SH-SY5Y (cell line): Measurements from ENCODE around the gene BPI.

Experiments
- GATA2 ChIP-seq: IDR thresholded peaks from 2 replicates; pipeline ENCODE4 v1.6.1; 2011; ENCODE audit warnings: mild to moderate bottlenecking, low read depth, low read length
- GATA3 ChIP-seq: IDR thresholded peaks from 2 replicates; pipeline ENCODE4 v1.6.1; 2011; ENCODE audit warnings: low read depth, mild to moderate bottlenecking, low read length, moderate library complexity

Gene BPI

GRCh38 chr20:38270869-38271605, 32.9 kb upstream of the BPI start:
- TF ChIP-seq GATA2 (no peak), GATA3 (no peak)

DNA sequence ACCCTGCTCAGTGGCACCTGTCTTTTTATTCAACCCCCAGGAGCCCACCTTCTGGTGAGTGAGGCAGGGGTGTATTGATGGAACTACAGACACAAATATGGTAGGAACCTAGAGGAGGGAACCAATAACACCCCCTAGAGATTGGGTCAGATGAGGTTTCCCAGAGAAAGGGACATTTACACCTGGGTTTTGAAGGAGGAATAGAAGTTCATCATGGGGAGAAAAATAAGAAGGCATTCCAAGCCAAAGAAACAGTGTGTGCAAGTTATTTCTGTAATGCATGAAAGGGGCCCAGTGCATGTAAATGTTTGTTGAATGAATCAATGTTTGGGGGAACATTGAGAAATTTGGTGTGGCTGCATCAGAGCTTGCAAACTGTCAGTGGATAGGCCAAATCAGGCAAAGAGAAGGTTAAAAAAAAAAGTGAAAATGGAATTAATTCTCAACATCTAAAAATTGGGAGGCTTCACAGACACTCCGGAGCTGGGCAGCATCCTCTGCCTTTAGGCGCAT, 32.3 kb upstream of the BPI start:
- TF ChIP-seq GATA2 (no peak), GATA3 (no peak)

GRCh38 chr20:38272398-38272797, 31.6 kb upstream of the BPI start:
- TF ChIP-seq GATA3, result no peak
- no peak for TF ChIP-seq GATA2

DNA sequence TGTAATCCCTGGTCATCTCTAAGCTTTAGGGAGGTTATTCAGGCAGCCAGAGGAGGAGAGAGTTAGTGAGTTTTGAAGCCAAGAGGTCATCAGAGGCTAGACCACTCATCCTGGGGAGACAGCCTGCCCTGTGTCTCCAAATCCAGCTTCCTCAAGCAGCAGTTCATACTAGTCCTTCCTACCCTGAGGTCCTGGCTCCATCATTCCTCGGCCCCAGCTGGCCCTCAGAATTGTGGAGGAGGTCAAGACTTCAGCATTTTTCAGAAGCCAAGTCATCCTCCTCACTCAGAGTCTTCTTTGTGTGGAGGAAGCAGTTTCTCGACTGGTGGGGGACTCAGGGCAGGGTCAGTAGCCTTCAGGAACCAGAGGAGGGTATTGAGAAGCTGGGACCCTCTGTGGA, 31.0 kb upstream of the BPI start:
- TF ChIP-seq GATA3 (no peak), GATA2 (no peak)

GRCh38 chr20:38275815-38276550, 28.0 kb upstream of the BPI start:
- TF ChIP-seq GATA3, result no peak
- no peak for TF ChIP-seq GATA2

DNA sequence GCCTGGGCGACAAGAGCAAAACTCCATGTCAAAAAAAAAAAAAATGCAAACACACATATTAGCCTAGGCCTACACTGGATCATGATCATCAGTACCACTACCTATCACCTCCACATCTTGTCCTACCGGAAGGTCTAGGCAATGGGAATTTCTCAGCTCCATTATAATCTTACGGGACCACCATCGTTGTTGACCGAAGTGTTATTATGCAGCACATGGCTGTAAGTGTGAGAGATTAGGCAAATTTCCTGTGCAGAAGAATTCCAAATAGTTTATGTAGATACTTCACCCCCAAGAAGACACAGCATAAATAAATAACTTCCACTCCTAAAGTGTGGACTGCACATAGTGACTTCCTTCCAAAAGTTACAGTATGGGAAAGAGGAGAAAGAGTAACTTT, 26.7 kb upstream of the BPI start:
- TF ChIP-seq GATA2 (no peak), GATA3 (no peak)

DNA sequence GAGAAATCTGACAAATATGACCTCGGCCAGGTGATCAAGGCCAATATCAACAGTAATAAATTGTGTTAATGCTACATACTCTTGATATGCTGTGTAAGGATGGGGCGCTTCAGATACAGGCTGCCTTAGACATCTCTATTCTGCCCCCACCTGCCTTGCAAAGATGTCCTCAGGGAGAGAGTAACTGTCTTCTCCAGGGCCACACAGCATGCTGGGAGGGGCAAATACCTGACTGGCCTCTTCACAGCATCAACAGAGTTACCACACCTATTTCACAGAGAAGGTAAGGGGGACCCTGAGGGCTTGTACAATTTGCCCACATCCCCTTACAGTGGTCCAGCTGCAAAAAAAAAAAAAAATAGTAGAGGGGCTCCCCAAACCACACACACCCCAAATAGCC, 26.3 kb upstream of the BPI start:
- no peak for TF ChIP-seq GATA3
- no peak for TF ChIP-seq GATA2

GRCh38 chr20:38278131-38278530, 25.8 kb upstream of the BPI start:
- TF ChIP-seq GATA3 (no peak), GATA2 (no peak)

DNA sequence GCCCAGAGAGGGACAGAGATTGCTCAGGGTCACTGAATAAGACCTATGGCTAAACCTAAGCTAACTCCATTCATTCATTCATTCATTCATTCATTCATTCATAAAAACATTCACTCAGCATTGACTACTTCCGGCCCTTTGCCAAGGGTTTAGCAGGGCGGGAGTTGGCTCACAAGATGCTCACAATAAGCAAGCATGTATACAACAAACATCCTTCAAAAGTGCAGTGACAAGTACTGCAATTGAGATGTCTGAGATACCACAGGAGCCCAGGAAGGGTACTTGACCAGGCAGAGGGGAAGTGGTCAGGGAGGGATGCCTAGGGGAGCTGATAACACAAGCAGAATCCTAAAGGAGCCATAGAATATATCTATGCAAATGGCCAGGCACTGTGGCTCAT, 25.2 kb upstream of the BPI start:
- TF ChIP-seq GATA2 (no peak), GATA3 (no peak)

DNA sequence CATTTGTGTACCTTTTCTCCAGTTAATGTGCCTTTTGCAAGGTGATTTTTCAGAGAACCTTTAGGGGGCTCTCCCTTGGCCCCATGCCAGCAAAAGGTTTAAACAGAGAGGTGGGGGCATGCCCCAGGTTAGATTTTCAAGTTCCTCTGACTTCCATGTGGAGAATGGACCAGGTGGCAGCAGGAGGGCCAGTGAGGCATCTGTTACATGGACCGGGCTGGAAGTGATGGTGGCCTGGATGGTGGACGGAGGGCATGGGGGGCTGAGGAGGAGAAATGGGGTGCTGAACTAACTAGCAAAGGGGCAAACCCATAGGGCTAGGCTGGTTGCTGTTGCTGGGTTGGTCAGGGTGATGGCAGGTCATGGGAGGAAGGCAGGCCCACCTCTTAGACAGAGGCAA, 20.7 kb upstream of the BPI start:
- TF ChIP-seq GATA2 (no peak), GATA3 (no peak)

DNA sequence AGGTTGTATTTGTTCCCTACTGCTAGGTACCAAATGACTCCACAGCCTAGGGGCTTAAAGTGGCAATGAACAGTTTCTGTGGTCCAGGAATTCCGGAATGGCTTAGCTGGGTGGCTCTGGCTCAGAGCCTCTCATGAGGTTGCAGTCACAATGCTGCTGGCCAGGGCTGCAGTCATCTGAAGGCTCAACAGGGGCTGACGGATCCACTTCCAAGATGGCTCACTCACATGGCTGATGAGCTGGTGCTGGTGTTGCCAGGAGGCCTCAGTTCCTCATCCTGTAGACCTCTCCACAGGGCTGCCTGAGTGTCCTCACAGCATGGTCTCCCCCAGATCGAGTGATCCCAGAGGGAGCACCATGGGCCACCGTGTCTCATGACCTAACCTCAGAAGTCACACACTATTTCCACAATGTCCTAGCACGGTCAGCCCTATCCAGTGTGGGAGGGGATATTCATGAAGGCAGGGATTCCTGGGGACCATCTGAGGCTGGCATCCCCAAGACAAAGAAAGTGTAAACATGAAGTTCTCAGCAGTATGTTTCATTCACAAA, 19.0 kb upstream of the BPI start:
- TF ChIP-seq GATA3 (no peak), GATA2 (no peak)

- no peak for TF ChIP-seq GATA2
- TF ChIP-seq GATA3, result no peak
Observed at GRCh38 chr20:38286586-38287531, 17.1 kb upstream of the BPI start.

- TF ChIP-seq GATA2, result no peak
- TF ChIP-seq GATA3, result no peak
Observed at GRCh38 chr20:38290829-38291814, 12.8 kb upstream of the BPI start.

GRCh38 chr20:38291966-38292365, 12.0 kb upstream of the BPI start:
- TF ChIP-seq GATA2, result no peak
